GM18519 (cell line): ENCODE measurements around the gene PSAP.
A peak's percentile ranks its signal among the peaks of the same experiment; 100 is the strongest.

ENCODE experiments used
- ATAC-seq: cut with Tn5 transposase; IDR thresholded peaks from one replicate; pipeline ENCODE4 v1.9.1; 2021; ENCODE audit warnings: mild to moderate bottlenecking, moderate library complexity; ENCODE audit not compliant: unreplicated experiment, low FRiP score

The PSAP gene

DNA sequence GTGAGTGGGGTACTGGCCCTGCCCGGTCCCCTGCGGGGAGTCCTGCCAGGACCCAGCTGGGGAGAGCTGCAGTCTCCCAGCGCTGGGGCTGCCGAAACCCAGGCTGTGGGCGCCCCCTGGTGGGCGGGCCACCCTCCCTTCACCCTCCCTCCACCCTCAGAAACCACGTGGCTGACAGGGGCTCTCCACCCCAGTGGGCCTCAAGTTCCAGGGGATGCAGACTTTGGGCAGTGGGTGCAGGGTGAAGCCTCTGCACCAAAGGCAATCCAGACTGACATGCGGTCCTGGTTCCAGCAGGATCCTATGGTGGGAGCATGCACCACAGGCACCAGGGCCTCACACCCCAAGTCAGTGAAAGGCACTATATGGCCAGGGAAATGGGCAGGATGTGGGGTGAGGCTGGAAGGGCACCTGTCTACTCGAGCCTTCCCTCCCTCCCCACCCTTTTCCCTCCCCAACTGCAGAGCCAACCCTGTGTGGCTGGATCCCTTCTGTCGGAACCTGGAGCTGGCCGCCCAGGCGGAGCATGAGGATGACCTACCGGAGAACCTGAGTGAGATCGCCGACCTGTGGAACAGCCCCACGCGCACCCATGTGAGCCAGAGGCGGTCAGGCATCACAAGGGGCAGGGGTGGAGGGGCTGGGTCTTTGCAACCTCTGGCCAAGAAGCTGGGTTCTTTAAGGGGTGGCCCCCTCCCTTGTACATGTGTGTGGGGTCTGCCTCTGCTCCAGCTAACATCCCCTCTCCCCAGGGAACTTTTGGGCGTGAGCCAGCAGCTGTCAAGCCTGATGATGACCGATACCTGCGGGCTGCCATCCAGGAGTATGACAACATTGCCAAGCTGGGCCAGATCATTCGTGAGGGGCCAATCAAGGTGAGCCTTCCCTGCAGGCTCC, 38.8 kb downstream of the PSAP start:
- no peak for ATAC-seq

DNA sequence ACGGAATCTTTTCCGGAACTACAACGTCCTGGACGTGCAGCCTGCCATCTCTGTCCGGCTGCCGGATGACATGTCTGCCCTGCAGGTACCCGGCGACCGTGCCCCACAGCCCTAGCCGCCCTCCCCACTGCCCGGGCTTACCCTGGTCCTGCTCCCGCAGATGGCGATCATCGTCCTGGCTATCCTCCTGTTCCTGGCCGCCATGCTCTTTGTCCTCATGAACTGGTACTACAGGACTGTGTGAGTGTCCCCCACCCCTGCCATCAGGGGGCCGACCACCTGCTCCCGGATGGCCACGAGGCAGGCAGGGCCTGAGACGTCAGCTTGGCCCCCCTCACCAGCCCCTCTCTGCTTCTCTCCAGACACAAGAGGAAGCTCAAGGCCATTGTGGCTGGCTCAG, 39.7 kb downstream of the PSAP start:
- ATAC-seq = no peak

DNA sequence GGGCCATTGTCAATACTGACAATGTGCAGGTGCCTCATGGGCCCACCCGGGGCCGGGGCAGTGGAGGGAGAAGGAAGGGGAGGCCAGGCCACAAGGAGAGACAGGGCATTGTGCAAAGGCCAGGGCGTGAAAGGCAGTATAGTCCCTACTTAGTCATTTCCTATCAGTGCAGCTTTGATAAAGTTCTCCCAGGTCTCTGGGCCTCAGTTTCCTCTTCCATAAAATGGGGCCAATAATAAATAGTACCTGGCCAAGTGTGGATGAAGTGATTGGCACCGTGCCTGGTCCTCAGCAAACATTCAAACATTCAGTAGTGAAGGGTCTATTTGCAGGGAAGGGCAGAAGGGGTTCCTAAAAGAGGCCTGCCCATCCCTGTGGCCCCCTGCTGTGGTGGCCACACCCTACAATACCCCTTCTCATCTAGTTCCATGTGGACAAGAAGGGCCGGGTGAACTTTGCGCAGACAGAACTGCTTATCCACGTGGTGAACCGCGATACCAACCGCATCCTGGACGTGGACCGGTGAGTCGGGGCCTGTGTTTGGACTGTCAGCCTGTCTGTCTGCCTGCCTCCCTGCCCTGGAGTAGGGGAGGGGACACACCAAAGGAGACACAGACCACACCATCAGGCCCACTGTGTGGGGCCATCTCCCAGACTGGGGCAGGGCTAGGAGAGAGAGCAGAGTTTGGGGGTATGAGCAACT, 40.9 kb downstream of the PSAP start:
- ATAC-seq = no peak

GRCh38 chr10:71809628-71810027, 41.4 kb downstream of the PSAP start:
- ATAC-seq = no peak

DNA sequence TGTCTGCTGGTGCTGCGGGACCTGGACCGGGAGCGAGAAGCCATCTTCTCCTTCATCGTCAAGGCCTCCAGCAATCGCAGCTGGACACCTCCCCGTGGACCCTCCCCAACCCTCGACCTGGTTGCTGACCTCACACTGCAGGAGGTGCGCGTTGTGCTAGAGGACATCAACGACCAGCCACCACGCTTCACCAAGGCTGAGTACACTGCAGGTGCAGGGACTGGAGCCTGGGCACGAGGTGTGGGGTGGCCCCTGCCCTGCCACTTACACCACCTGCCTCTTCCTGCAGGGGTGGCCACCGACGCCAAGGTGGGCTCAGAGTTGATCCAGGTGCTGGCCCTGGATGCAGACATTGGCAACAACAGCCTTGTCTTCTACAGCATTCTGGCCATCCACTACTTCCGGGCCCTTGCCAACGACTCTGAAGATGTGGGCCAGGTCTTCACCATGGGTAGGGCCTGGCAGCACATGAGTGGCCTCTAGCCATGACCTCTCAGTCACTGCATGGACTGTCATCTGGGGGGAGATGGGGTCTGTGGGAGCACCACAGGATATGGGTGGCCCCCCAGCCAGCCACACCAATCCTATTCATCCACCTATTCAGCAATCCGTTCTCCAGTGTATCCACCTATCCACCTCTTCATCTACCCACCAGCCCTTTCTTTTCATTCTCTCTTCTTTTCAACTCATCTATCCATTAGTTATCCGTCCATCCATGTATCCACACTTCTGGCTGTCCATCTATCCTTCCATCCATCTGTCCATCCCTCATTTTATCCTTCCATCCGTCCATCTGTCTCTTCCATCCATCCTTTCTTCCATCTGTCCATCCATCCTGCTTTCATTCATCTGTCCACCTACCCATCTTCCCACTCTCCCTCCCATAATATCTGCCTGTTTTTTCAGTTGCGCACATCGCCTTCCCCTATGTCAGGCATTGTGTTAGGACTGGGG, 43.2 kb downstream of the PSAP start:
- ATAC-seq = no peak

DNA sequence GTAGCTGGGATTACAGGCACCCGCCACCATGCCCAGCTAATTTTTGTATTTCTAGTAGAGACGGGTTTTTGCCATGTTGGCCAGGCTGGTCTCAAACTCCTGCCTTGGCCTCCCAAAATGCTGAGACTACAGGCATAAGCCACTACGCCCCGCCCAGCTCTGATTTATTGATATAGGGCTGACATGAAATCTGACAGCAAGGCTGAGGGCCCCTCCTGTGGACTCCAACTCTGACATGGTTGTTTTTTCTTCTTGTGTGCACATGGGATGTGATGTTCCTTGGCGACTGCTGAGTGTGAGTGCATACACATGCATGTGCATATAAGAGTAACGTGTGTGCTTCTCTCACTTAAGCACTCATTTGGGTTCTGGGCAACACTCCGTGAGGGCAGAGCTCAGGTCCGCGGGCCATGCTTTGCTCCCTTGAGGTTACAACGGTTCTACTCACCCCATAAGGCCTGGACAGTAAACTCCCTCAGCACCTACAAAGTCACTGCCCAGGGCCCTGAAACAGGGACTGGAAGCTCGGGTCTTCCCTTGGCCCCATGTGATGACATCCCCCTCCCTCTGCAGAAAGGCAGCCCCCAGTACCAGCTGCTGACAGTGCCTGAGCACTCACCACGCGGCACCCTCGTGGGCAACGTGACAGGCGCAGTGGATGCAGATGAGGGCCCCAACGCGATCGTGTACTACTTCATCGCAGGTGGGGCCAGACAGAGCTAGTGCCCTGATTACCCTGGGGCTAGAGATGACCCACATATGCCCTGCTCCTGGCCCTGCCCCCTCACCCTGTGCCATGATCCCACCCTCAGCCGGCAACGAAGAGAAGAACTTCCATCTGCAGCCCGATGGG, 44.1 kb downstream of the PSAP start:
- ATAC-seq = no peak

GRCh38 chr10:71805776-71806703, 45.0 kb downstream of the PSAP start:
- no peak for ATAC-seq

DNA sequence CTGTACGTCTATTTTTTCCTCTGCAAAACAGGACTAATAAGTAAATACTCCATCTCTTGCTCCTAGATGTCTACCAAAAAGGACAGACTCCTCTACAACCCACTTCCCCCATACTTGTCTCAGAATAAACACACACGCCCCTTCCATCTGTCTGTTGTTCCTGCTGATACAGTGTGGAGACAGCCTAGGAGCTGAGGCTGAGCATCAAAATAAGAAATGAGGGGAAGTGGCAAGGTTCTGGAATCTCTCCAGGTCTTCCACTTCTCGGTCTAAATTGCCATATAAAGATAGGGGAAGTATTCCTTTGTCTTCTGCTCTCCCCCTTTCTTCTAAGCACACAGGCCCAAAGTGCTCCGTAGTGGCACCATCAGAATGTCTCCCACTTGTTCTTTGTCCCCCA, 47.0 kb downstream of the PSAP start:
- no peak for ATAC-seq

- no peak for ATAC-seq
These were observed 48.1 kb downstream of the PSAP start for GRCh38 chr10:71802715-71803488.

GRCh38 chr10:71802235-71802634, 48.8 kb downstream of the PSAP start:
- ATAC-seq = no peak

DNA sequence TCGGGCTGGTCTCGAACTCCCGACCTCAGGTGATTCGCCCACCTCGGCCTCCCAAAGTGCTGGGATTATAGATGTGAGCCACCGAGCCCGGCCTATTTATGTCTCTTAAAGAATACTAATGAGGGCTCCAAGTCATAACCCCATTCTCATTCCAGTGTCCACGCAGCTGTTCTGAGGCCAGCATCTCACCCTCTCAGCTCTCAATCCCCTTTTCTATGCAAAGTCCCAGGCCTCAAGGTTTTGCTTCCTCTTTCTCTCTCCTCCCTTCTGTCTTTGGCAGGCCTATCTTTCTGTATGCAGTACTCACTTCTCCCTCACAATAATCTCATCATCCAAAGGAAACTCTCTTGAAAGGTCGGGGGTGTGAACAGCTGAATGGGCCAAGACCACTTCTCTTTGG, 49.7 kb downstream of the PSAP start:
- ATAC-seq = peak; percentile 74

- no peak for ATAC-seq
These were observed 51.2 kb downstream of the PSAP start for GRCh38 chr10:71799608-71800453.

- ATAC-seq = no peak
These were observed 51.9 kb downstream of the PSAP start for GRCh38 chr10:71799112-71799511.

DNA sequence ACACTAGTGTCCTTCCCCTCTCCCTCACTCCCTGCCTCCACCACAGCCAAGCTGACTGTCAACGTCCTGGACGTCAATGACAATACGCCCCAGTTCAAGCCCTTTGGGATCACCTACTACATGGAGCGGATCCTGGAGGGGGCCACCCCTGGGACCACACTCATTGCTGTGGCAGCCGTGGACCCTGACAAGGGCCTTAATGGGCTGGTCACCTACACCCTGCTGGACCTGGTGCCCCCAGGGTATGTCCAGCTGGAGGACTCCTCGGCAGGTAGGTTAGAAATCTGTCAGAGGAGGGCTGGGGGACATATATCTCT, 52.8 kb downstream of the PSAP start:
- no peak for ATAC-seq

DNA sequence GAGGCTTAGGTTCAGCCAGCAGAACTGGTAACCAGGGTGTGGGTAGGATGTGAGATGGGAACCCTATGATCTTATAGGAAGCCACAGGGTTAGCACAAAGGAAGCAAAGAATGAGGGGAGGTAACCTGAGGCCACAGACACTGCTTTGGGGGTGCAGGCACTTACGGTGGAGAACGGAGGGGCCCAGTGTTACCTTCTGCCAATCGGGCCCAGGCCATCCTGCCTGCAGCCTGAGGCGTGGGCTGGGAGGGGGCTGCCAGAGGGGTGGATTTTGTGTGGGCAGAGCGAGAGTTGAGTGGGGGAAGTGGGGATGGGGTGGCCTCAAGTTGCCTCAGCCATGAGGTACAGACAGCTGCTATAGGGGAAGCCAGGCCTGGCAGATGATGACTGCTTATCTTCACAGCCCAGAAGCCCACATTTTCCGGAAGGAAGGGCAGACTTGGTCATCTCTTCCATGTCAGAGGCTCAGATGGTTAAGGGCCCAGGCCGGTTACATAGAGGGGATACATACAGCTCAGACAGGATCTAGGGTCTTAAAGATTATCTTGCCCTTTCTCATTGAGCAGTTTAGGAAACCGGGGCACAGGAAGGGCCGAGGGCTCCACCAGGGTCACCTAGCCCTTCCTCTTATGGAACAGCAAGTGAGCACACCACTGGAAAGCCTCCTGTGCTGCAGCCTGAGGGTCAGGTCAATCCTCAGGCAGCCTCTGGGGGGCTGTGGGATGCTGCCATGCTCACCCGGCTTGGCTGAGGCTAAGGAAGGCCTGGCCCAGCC, 53.3 kb downstream of the PSAP start:
- no peak for ATAC-seq

- ATAC-seq = no peak
These were observed 54.2 kb downstream of the PSAP start for GRCh38 chr10:71796749-71797405.
